Left kidney (tissue), 2 donors: ENCODE results near the gene ZBTB8OS. TPM values are rescaled to one million over a fixed set of nuclear protein-coding genes. Genes with fewer than 3 reads are reported as not detected.
"Not testable (repeated sequence)": the region's sequence is repeated elsewhere in the genome, so short reads cannot be mapped to it uniquely, and the experiment has no call there.

Experiments
- DNase-seq: peaks from one replicate; pipeline ENCODE4 v3.0.0-alpha.2; 2013
- polyA plus RNA-seq: library from polyadenylated mRNA; unstranded; fragments of 120-200 nt; gene quantifications from one replicate; pipeline ENCODE4 v1.2.1, GENCODE V29; 2013; ENCODE audit not compliant: insufficient read length

ZBTB8OS gene
- polyA plus RNA-seq, 1 donor: 47.5 TPM

DNA sequence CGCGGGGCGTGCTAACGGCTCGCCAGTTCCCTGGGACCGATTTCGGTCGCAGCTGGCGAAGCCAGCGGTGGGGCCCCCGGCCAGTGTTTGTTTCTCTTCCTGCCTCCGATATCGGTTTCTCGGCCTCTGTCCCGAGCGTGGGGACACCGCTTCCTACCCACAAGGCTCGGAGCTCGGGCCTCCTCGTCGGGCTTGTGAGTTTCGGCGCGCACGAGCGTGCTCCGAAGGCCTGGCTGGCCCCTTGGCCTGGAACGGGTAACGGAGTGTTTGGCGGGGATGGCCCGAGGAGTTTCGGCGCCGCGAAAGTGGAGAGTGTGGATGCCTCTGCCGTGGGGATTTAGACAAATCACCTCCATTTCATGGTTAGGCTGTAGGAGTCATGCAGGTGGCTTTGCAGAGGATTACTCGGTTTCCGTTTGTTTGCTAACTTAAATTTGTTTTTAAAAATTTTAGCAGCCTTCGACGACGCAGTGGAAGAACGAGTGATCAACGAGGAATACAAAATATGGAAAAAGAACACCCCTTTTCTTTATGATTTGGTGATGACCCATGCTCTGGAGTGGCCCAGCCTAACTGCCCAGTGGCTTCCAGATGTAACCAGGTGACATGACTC lies 1.2 kb upstream of the ZBTB8OS start:
- DNase-seq: no peak

DNA sequence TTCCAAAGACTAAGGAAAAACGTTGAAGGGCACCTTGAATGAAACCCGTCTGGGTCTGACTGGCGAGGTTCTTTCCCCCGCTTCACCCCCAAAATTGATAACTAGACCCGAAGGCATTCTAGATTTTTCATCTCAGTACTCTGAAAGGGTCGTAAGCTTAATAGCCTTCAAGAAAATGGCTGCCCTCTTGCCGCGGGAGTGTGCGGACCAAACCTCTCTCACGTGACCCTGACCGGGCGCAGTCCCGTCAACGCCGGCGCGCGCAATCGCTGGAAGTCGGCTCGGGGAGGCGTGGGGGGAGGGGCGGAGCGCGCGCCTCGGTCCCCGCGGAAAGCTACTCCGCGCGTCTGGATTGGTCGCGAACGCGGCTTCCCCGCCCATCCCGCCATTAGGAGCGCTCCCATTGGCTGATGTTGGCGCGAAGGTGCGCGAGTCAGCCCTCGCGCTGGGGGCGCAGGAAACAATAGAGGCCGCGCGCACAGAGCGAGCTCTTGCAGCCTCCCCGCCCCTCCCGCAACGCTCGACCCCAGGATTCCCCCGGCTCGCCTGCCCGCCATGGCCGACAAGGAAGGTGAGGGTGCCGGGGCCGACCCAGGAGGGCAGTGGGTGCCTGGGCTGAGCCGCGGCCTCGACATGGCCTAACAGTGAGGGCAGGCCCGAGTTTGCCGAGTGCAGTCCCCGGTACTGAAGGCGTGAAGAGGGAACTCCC lies 556 bp upstream of the ZBTB8OS start, which contains the start of gene RBBP4:
Gene RBBP4 (plus strand): TSS at position 457 of the 709 bp plus-strand sequence. CDS start 99 bp downstream, at position 556.
- DNase-seq: peak; percentile 96

DNA sequence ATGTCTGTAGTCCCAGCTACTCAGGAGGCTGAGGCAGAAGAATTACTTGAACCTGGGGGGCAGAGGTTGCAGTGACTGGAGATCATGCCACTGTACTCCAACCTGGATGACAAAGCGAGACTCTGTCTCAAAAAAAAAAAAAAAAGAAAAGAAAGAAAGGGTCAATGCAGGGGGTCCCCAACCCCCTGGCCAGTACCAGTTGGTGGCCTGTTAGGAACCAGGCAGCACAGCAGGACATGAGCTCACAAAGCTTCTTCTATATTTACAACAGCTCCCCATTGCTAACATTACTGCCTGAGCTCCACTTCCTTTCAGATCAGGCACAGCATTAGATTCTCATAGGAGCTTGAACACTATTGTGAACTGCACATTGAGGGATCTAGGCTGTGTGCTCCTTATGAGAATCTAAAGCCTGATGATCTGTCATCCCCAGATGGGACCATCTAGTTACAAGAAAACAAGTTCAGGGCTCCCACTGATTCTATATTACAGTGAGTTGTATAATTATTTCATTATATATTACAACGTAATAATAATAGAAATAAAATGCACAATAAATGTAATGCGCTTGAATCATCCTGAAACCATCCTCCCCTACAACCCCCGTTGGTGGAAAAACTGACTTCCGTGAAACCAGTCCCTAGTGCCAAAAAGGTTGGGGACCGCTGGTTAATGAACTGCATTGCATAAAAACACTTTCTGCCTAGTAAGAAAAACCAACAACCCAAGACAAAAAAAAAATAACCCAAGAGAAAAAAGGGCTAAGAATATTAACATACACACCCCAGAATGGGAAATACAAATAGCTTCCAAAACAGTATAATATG lies 2.8 kb downstream of the ZBTB8OS start:
- no peak for DNase-seq

DNA sequence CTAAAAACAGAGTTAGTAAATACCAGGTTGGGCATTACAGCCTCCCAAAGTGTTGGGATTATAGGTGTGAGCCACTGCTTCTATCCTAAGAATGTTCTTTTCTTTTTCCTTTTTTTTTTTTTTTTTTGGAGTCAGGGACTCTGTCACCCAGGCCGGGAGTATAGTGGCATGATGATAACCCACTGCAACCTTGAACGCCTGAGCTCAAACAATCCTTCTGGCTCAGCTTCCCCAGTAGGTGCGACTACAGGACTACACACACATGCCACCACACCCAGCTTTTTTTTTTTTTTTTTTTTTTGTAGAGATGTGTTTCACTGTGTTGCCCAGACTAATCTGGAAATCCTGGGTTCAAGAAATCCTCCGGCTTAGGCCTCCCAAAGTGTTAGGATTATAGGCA lies 5.9 kb downstream of the ZBTB8OS start:
- no peak for DNase-seq

DNA sequence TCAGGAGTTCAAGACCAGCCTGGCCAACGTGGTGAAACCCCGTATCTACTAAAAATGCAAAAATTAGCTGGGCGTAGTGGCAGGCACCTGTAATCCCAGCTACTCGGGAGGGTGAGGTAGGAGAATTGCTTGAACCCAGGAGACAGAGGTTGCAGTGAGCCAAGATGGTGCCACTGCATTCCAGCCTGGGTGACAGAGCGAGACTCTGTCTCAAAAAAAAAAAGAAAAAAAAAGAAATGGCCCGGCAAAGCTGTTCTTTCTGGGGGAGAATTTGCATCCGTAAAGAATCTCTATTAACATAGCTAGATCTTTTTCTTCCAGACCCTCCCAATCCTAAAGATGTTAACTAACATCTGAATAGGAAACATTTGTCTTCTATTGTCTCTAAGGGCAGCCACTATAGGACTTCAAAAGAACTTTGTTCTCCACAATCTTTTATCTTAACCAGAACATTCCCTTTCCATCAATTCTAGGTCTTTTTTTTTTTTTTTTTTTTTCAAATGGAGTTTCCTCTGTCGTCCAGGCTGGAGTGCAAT lies 8.0 kb downstream of the ZBTB8OS start:
- not testable (repeated sequence) for DNase-seq

DNA sequence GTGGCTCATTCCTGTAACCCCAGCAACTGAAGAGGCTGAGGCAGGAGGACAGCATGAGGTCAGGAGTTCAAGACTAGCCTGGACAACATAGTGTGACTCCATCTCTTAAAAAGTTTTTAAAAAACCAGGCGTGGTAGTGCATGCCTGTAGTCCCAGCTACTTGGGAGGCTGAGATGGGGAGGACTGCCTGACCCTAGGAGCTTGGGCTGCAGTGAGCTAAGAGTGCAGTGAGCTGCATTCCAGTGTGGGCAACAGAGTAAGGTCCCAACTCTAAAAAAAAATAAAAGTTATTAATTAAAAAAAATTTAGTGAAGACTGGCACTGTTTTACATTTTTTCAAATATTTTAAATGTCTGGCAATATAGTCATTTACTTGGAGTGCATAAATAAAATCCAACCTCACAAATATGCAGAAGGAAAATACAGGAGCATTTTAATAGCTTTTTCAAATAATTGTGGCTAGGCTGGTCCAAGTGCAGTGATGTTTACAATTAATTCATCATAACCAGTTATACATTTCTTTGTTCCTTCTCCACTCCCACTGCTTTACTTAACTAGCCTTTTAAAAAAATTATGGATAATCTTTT lies 10.8 kb downstream of the ZBTB8OS start:
- DNase-seq: no peak

DNA sequence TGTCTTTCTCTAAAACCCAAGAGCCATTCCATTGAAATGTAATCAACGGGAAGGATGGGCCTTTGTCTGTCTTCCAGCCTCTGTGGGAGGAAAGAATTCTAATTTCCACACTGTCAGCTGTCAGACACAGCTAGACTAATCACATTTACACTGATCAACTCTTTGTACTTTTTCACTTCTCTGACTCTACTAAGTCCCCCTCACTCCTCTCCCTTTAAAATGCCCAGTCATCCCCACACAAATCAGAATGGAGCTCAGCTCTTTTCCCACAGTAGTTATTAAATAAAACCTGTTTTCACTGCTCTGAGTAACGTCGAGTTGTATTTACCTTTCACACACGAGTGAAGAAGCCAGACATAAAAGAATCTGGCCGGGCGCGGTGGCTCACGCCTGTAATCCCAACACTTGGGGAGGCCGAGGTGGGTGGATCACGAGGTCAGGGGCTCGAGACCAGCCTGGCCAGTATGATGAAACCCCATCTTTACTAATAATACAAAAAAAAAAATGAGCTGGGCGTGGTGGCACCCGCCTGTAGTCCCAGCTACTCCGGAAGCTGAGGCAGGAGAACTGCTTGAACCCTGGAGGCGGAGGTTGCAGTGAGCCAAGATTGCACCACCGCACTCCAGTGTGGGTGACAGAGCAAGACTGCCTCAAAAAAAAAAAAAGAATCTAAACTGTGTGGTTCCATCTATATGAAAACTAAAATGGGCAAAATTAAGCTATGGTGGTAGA lies 13.3 kb downstream of the ZBTB8OS start:
- DNase-seq: no peak

DNA sequence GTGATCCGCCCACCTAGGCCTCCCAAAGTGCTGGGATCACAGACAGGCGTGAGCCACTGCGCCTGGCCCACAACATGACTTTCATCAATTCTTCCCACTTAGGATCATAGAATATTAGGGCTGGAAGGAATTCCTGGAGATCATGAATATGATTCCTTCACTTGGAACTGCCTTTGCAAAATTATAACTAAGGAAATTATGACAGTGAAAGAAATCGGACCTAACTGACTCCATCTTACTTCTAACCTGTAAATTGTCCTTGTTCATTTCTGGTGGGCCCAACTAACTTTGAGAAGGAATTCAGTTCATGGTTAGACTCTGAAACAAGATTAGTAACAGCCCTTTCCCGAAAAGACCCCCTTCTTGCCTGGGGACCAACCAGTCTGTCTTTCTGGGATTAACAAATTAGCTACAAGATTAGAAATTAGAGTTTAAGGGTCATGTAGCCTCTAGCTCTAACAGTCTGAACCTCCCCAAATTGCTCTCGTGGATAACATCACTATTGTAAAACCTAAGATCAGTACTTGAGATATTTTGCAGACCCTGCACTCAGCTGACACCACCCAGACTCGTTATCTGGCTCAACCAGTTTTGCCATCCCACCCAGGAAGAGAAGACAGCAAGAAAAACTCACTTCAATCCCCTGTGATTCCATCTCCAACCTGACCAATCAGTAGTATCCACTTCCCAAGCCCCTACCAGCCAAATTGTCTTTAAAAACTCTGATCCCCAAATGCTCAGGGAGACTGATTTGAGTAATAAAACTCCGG lies 14.7 kb downstream of the ZBTB8OS start:
- DNase-seq: no peak

DNA sequence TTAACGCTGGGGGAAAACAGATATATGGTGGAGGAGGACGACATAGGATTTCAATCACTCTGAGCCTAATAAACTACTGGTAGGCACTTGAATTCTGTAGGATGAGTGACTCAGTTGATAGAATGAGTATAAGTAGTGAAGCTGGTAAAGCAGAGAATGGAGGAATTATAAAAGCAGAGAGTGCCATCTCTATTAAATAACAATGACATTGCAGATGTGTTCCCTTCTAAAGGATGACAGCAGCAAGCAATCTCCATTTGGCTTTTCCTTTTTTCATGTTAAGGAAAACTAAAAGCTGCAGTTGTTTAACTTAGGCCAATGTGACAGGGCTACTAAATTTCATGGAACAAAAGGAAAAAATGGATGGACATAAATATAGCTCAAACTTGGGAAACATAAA lies 17.5 kb downstream of the ZBTB8OS start:
- no peak for DNase-seq

DNA sequence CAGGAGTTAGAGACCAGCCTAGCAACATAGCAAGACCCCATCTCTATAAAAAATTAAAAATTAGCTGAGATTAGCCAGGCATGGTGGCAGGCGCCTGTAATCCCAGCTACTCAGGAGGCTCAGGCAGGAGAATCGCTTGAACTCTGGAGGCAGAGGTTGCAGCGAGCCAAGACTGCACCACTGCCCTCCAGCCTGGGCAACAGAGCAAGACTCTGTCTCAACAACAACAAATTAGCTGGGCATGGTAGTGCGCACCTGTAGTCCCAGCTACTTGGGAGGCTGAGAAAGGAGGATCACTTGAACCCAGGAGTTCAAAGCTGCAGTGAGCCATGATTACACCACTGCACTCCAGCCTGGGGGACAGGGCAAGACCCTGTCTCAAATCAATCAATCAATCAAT lies 20.2 kb downstream of the ZBTB8OS start:
- DNase-seq: not testable (repeated sequence)

DNA sequence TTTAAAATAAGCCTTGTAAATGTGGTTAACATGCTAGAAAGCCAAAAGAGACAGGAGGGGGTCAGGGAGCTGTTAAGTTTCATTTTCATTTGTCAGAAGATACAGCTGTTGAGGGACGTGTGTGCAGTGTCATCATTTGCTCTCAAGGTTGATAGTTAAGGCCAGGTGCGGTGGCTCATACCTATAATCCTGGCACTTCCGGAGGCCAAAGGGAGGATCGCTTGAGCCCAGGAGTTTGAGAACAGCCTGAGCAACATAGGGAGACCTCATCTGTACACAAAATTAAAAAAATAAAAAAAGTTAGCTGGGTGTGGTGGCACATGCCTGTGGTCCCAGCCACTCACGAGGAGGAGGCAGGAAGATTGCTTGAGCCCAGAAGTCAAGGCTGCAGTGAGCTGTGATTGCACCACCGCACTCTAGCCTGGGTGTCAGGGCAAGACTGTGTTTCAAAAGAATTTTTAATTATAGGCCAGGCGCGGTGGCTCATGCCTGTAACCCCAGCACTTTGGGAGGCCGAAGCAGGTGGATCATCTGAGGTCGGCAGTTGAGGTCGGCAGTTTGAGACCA lies 22.7 kb downstream of the ZBTB8OS start:
- DNase-seq: no peak

DNA sequence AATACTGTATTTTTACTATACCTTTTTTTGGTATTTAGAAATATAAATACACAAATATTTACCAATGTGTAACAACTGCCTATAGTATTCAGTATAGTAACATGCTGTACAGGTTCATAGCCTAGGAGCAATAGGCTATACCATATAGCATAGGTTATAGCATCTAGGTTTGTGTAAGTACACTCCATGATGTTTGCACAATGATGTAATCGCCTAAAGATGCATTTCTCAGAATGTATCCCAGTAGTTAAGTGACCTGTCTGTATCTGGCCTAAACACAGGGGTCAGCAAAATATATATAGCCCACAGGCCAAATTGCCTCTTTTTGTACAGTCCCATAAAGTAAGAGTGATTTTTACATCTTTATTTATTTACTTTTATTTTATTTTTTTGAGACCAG lies 24.2 kb downstream of the ZBTB8OS start:
- DNase-seq: no peak

DNA sequence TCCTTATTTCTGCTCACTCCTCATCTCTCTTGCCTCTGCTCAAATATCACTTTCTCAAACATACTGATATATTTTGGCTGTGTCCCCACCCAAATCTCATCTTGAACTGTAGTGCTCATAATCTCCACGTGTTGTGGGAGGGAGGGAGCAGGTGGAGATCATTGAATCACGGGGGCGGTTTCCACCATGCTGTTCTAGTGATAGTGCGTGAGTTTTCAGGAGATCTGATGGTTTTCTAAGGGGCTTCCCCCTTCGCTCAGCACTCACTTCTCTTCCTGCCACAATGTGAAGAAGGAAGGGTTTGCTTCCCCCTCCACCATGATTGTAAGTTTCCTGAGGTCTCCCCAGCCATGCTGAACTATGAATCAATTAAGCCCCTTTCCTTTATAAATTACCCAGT lies 26.6 kb downstream of the ZBTB8OS start:
- DNase-seq: no peak

DNA sequence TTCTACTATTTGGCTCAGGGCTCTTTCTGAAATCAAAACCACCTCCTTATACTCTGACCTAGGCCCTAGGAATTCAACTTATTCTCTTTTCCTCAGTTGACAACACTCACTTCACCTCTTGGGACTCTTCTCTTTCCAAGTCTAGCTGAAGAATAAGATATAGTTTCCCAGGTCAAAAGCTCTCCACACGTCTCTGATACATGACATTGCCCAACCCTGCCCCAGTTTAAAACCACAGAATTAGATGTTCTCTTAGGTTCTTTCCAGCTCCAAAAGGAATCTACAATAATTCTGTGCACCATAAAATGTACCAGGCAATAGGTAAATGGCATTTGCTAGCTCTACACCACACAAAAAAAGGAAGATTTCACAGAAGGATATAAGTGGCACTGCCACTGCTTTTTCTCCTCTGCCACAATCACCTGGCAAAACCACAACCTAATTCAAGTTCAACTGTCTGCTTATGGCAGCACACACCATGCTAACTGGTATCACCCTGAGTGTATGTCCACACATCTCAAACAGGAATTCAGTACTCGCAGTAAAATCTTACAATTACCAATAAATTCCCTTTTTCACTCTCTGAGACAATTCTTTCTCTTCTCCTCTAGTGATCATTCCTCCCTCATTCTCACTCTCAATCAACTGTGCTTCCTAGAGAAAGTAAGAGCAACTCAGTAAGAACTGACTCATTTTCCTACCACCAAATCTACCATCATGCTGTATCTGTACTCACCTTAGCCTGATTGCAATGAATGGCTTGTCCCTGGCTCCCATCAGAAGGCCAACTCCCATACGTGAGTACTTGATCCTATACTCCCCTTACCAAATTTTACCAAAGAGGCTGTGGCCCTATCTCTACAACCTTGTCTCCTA lies 27.3 kb downstream of the ZBTB8OS start:
- DNase-seq: no peak

DNA sequence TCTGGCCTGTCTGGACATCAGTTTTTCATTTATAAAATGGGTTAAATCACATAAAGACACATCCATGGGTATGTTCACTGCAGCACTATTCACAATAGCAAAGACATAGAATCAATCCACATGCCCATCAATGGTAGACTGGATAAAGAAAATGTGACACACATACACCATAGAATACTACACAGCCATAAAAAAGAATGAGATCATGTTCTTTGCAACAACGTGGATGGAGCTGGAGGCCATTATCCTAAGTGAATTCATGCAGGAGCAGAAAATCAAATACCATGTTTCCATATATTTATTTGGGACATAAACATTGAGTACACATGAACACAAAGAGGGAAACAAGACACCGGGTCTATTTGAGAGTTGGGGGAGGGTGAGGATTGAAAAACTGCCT lies 28.1 kb downstream of the ZBTB8OS start:
- no peak for DNase-seq

DNA sequence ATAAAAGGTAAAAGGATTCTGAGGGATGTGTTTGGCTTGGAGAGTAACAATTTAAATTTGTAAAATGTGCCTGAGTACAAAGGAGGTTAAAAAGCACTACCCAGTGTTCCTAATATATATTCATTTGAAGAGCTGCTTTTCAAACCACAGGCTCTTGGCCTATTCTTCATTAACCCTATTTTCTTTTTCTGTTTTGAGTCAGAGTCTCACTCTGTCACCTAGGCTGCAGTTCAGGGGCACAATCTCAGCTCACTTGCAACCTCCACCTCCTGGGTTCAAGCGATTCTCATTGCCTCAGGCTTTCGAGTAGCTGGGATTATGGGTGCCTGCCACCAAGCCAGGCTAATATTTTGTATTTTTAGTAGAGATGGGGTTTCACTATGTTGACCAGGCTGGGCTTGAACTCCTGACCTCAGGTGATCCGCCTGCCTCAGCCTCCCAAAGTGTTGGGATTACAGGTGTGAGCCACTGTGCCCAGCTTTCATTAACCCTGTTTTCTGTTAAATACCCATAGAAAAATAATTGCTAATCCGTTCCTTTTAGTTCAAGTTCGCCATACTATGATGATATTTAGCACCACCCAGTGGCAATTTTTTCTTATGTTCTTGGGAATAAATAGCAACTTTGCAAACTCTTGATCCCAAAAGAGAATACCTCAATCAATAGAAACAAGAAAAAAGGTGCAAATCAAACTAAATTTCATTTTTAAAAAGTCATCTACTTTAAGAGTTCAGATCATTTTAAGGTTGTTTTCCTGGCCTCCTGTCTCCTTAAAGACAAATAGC lies 30.5 kb downstream of the ZBTB8OS start:
- peak; percentile 6 for DNase-seq

DNA sequence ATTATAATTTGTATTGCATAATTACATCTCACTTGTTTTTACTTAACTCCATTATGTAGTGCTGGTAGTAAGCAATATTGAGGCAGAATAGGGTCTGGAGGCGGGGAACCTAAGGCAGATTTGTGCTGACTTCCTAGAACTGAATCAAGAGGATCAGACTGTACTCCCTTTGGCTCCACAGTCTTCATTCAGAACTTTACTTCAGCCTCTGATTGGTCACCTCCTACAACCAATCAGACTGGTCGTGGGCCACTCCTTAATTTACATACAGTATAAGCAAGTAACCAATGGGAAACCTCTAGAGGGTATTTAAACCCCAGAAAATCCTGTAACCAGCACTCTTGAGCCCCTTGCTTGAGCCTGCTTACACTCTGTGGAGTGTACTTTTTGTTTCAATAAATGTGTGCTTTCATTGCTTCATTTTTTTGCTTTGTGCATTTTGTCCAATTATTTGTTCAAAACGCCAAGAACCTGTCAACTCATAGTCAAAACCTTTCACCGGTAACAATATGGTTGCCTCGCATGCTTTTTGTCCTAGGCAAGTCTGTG lies 31.6 kb downstream of the ZBTB8OS start:
- DNase-seq: no peak

DNA sequence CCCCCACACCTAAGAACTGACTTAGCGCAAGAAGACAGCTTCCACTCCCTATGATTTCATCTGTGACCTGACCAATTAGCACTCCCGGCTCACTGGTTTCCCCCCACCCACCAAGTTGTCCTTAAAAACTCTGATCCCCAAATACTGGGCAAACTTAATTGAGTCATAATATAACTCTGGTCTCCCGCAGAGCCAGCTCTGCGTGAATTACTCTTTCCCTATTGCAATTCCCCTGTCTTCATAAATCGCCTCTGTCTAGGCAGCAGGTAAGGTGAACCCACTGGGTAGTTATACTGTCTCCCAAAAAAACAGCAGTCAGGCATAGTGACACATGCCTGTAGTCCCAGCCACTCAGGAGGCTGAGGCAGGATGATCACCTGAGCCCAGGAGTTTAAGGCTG lies 36.9 kb downstream of the ZBTB8OS start:
- no peak for DNase-seq
